ENCODE data around the gene SYT5.
"Not testable (repeated sequence)": the region's sequence is repeated elsewhere in the genome, so short reads cannot be mapped to it uniquely, and the experiment has no call there.

SYT5 gene

GRCh38 chr19:55202199-55202598, 22.1 kb upstream of the SYT5 start:
- not testable (repeated sequence) for H3K4me1 ChIP-seq (ENCODE audit: control insufficient read depth, insufficient read depth, low read length); H3K4me3 ChIP-seq (ENCODE audit: low read depth, low read length); H3K27ac ChIP-seq (ENCODE audit: low read depth, low read length); H3K9me3 ChIP-seq (ENCODE audit: control insufficient read depth, insufficient read depth, low read depth, low read length); H3K36me3 ChIP-seq (ENCODE audit: control insufficient read depth, insufficient read depth, low read length); H3K9ac ChIP-seq (ENCODE audit: low read length)
- H3K27me3 ChIP-seq (ENCODE audit: control insufficient read depth, insufficient read depth, low read length), result peaks cover 11% of the 10 kb centered on the region; the same call in 1 of the 2 replicates

- no peaks in the 10 kb centered on the region for H3K4me1 ChIP-seq (ENCODE audit: control insufficient read depth, insufficient read depth, low read length)
- H3K27ac ChIP-seq (ENCODE audit: low read depth, low read length), result no peak overlapping the region
- H3K4me3 ChIP-seq (ENCODE audit: low read depth, low read length), result no peak overlapping the region
- no peak overlapping the region for H3K9ac ChIP-seq (ENCODE audit: low read length)
- H3K9me3 ChIP-seq (ENCODE audit: control insufficient read depth, insufficient read depth, low read depth, low read length), result no peaks in the 10 kb centered on the region
- H3K36me3 ChIP-seq (ENCODE audit: control insufficient read depth, insufficient read depth, low read length), result no peaks in the 10 kb centered on the region
- H3K27me3 ChIP-seq (ENCODE audit: control insufficient read depth, insufficient read depth, low read length), result peaks cover 8% of the 10 kb centered on the region; the same call in 1 of the 2 replicates
Measured at GRCh38 chr19:55199620-55200204, 19.6 kb upstream of the SYT5 start.

- Histone ChIP-seq H3K36me3 (ENCODE audit: control insufficient read depth, insufficient read depth, low read length) (no peaks in the 10 kb centered on the region), H3K9ac (ENCODE audit: low read length) (no peak overlapping the region), H3K4me3 (ENCODE audit: low read depth, low read length) (no peak overlapping the region), H3K4me1 (ENCODE audit: control insufficient read depth, insufficient read depth, low read length) (no peaks in the 10 kb centered on the region), H3K27ac (ENCODE audit: low read depth, low read length) (no peak overlapping the region), H3K9me3 (ENCODE audit: control insufficient read depth, insufficient read depth, low read depth, low read length) (no peaks in the 10 kb centered on the region), H3K27me3 (ENCODE audit: control insufficient read depth, insufficient read depth, low read length) (peaks cover 8% of the 10 kb centered on the region; the same call in 1 of the 2 replicates)
Measured at GRCh38 chr19:55198651-55199050, 18.6 kb upstream of the SYT5 start.

GRCh38 chr19:55197528-55197927, 17.4 kb upstream of the SYT5 start:
- Histone ChIP-seq H3K27ac (ENCODE audit: low read depth, low read length) (no peak overlapping the region), H3K9ac (ENCODE audit: low read length) (no peak overlapping the region), H3K4me3 (ENCODE audit: low read depth, low read length) (no peak overlapping the region), H3K27me3 (ENCODE audit: control insufficient read depth, insufficient read depth, low read length) (peaks cover 8% of the 10 kb centered on the region; the same call in 1 of the 2 replicates), H3K4me1 (ENCODE audit: control insufficient read depth, insufficient read depth, low read length) (no peaks in the 10 kb centered on the region), H3K36me3 (ENCODE audit: control insufficient read depth, insufficient read depth, low read length) (no peaks in the 10 kb centered on the region), H3K9me3 (ENCODE audit: control insufficient read depth, insufficient read depth, low read depth, low read length) (no peaks in the 10 kb centered on the region)

DNA sequence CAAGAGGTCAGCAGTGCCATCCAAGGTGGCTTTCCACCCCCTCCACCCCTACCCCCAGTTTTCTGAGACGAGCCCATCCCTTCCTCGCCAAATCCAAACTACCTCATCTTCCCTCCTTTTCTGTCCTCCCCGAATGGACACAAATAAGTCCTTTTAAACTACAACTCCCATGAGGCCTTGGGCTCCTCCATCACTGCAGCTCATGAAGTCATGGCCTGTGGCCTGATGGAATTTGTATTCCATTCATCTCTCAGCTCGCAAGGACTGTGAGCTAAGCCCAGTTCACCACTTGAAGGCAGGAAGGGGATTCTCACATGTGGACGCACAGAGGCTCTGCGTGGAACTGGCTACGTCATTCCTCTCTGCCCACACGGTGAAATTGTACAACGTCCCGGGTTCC, 16.7 kb upstream of the SYT5 start:
- Histone ChIP-seq H3K36me3 (ENCODE audit: control insufficient read depth, insufficient read depth, low read length) (no peaks in the 10 kb centered on the region), H3K27me3 (ENCODE audit: control insufficient read depth, insufficient read depth, low read length) (peaks cover 8% of the 10 kb centered on the region; the same call in 1 of the 2 replicates), H3K9me3 (ENCODE audit: control insufficient read depth, insufficient read depth, low read depth, low read length) (no peaks in the 10 kb centered on the region), H3K4me1 (ENCODE audit: control insufficient read depth, insufficient read depth, low read length) (no peaks in the 10 kb centered on the region), H3K4me3 (ENCODE audit: low read depth, low read length) (no peak overlapping the region), H3K9ac (ENCODE audit: low read length) (no peak overlapping the region), H3K27ac (ENCODE audit: low read depth, low read length) (no peak overlapping the region)

DNA sequence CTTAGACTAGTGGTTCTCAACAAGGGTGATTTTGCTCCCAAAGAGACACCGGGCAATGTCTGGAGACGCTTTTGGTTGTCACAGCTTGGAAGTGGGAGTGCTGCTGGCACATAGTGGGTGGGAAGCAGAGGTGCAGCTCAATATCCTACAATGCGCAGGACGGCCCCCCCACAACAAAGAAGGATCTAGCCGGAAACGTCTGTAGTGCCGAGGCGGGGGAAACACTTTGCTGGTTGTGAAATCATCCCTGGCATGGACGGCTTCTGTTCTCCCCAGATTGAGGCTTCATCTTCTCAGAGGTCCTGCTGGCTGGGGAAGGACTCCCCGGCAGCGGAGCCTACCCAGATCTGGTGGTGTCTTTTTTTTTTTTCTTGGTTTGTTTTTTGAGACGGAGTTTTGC, 13.4 kb upstream of the SYT5 start:
- H3K4me3 ChIP-seq (ENCODE audit: low read depth, low read length), result no peak overlapping the region
- H3K27ac ChIP-seq (ENCODE audit: low read depth, low read length), result no peak overlapping the region
- no peaks in the 10 kb centered on the region for H3K4me1 ChIP-seq (ENCODE audit: control insufficient read depth, insufficient read depth, low read length)
- no peak overlapping the region for H3K9ac ChIP-seq (ENCODE audit: low read length)
- H3K36me3 ChIP-seq (ENCODE audit: control insufficient read depth, insufficient read depth, low read length), result no peaks in the 10 kb centered on the region
- H3K27me3 ChIP-seq (ENCODE audit: control insufficient read depth, insufficient read depth, low read length), result no peaks in the 10 kb centered on the region; the same call in 1 of the 2 replicates
- H3K9me3 ChIP-seq (ENCODE audit: control insufficient read depth, insufficient read depth, low read depth, low read length), result no peaks in the 10 kb centered on the region

DNA sequence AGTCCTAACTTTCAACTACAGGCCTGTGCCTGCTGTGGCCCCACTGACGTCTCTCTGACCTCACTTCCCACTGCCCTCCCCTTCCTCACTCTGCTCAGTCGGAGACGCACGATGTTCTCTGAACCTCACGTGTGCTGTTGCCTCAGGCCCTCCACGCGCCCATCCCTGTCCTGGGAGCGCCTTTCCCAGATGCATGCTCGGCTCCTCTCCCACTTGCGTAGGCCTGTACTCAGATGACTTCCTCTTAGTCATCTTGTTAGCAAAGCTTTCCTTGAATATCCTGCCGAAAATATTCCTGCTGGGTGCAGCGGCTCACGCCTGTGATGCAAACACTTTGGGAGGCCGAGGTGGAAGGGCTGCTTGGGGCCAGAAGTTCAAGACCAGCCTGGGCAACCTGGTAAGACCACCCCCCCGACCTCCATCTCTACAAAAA, 9.3 kb upstream of the SYT5 start:
- Histone ChIP-seq H3K4me1 (ENCODE audit: control insufficient read depth, insufficient read depth, low read length) (no peaks in the 10 kb centered on the region), H3K9me3 (ENCODE audit: control insufficient read depth, insufficient read depth, low read depth, low read length) (no peaks in the 10 kb centered on the region), H3K27me3 (ENCODE audit: control insufficient read depth, insufficient read depth, low read length) (peaks cover 8% of the 10 kb centered on the region; the same call in 1 of the 2 replicates), H3K9ac (ENCODE audit: low read length) (no peak overlapping the region), H3K4me3 (ENCODE audit: low read depth, low read length) (no peak overlapping the region), H3K27ac (ENCODE audit: low read depth, low read length) (no peak overlapping the region), H3K36me3 (ENCODE audit: control insufficient read depth, insufficient read depth, low read length) (no peaks in the 10 kb centered on the region)

GRCh38 chr19:55188625-55189024, 8.5 kb upstream of the SYT5 start:
- no peaks in the 10 kb centered on the region for H3K36me3 ChIP-seq (ENCODE audit: control insufficient read depth, insufficient read depth, low read length)
- no peaks in the 10 kb centered on the region for H3K9me3 ChIP-seq (ENCODE audit: control insufficient read depth, insufficient read depth, low read depth, low read length)
- peaks cover 10% of the 10 kb centered on the region; the same call in 1 of the 2 replicates for H3K27me3 ChIP-seq (ENCODE audit: control insufficient read depth, insufficient read depth, low read length)
- H3K27ac ChIP-seq (ENCODE audit: low read depth, low read length), result no peak overlapping the region
- no peaks in the 10 kb centered on the region for H3K4me1 ChIP-seq (ENCODE audit: control insufficient read depth, insufficient read depth, low read length)
- no peak overlapping the region for H3K4me3 ChIP-seq (ENCODE audit: low read depth, low read length)
- H3K9ac ChIP-seq (ENCODE audit: low read length), result no peak overlapping the region

DNA sequence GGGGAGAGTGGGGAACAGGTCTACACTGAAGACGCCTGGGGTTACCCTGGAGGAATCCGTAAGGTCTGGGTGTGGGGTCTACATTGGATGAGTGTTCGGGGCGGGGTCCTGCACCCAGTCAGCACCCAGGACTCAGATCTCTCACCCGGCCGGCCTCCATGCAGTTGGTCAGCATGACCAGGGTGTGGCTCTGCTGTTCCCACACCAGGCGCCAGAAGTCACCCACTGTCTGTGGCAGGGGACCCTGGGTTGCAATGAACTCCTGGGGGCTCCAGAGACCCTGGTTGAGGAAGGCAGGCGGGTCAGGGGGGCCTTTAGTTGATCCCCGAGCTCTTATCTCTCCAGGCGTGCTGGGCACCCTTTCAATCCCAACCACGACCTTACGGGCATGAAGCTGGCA, 6.0 kb upstream of the SYT5 start:
- H3K4me1 ChIP-seq (ENCODE audit: control insufficient read depth, insufficient read depth, low read length), result no peaks in the 10 kb centered on the region
- H3K27ac ChIP-seq (ENCODE audit: low read depth, low read length), result no peak overlapping the region
- no peak overlapping the region for H3K9ac ChIP-seq (ENCODE audit: low read length)
- H3K27me3 ChIP-seq (ENCODE audit: control insufficient read depth, insufficient read depth, low read length), result peaks cover 29% of the 10 kb centered on the region
- no peaks in the 10 kb centered on the region for H3K36me3 ChIP-seq (ENCODE audit: control insufficient read depth, insufficient read depth, low read length)
- H3K9me3 ChIP-seq (ENCODE audit: control insufficient read depth, insufficient read depth, low read depth, low read length), result no peaks in the 10 kb centered on the region
- no peak overlapping the region for H3K4me3 ChIP-seq (ENCODE audit: low read depth, low read length)

- Histone ChIP-seq H3K9ac (ENCODE audit: low read length) (no peak overlapping the region), H3K36me3 (ENCODE audit: control insufficient read depth, insufficient read depth, low read length) (no peaks in the 10 kb centered on the region), H3K4me1 (ENCODE audit: control insufficient read depth, insufficient read depth, low read length) (peaks cover 2% of the 10 kb centered on the region; the same call in 1 of the 2 replicates), H3K27me3 (ENCODE audit: control insufficient read depth, insufficient read depth, low read length) (peaks cover 64% of the 10 kb centered on the region), H3K4me3 (ENCODE audit: low read depth, low read length) (no peak overlapping the region), H3K27ac (ENCODE audit: low read depth, low read length) (no peak overlapping the region), H3K9me3 (ENCODE audit: control insufficient read depth, insufficient read depth, low read depth, low read length) (no peaks in the 10 kb centered on the region)
Measured at GRCh38 chr19:55181740-55182139, 1.7 kb upstream of the SYT5 start.

DNA sequence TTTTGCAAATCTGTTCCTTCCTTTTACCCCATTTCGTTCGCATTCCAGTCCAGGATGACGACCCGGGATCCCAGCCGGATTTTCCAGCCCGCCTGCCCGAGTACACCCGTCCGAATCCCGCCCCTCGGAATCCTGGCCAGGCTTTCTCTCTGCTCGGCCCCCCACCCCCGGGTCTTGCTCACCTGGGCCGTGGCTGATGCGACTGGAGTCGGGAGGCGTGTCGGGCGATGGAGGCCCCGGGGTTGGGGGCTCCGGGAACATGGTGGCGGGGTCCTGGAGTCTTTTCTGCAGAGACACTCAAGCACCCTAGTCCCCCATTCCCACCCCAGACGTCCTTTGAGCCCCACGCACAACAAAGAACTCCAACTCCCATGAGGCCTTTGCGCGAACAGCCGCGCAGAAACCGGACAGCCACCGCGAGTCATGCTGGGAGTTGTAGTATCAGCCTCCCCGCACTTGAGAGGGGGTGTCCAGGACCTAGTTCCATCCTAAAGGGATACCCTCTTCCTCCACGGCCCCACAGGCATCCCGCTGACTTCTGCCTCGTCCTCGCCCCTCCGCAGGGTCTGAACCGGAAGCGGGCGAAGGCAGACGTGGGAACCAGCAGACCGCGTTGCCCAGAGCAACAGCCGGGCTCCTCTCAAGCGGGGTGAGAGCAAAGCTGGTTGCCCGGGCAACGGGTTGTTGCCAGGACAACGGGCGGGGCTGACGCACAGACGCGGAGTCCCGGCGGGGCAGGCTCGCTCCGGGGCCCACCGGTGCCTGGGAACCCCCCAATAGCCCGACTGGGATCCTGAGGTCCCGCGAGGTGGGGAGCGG, 1.1 kb downstream of the SYT5 start:
- H3K9ac ChIP-seq (ENCODE audit: low read length), result no peak overlapping the region
- no peak overlapping the region for H3K27ac ChIP-seq (ENCODE audit: low read depth, low read length)
- H3K4me3 ChIP-seq (ENCODE audit: low read depth, low read length), result peak overlapping the region; percentile 67
- peaks cover 83% of the 10 kb centered on the region for H3K27me3 ChIP-seq (ENCODE audit: control insufficient read depth, insufficient read depth, low read length)
- no peaks in the 10 kb centered on the region for H3K36me3 ChIP-seq (ENCODE audit: control insufficient read depth, insufficient read depth, low read length)
- no peaks in the 10 kb centered on the region for H3K9me3 ChIP-seq (ENCODE audit: control insufficient read depth, insufficient read depth, low read depth, low read length)
- peaks cover 10% of the 10 kb centered on the region for H3K4me1 ChIP-seq (ENCODE audit: control insufficient read depth, insufficient read depth, low read length)
